ENCODE measurements around the gene PBLD.

Gene PBLD

GRCh38 chr10:68332259-68333057 lies at the start of gene PBLD:
TSS of gene PBLD (minus strand) at chr10:68332928. CDS start at chr10:68306844, 26,084 bp downstream.
- DNase-seq = peak; percentile 48

GRCh38 chr10:68371604-68372003 lies 38.9 kb upstream of the PBLD start:
- DNase-seq = no peak

- no peak for DNase-seq
Measured at GRCh38 chr10:68367121-68367520, 34.4 kb upstream of the PBLD start.

GRCh38 chr10:68366600-68366999 lies 33.9 kb upstream of the PBLD start:
- DNase-seq = no peak

GRCh38 chr10:68365611-68366010 lies 32.9 kb upstream of the PBLD start:
- no peak for DNase-seq

- DNase-seq = no peak
Measured at GRCh38 chr10:68364101-68364886, 31.6 kb upstream of the PBLD start.

GRCh38 chr10:68362590-68362989 lies 29.9 kb upstream of the PBLD start:
- DNase-seq = no peak

GRCh38 chr10:68359189-68359588 lies 26.5 kb upstream of the PBLD start:
- no peak for DNase-seq

- DNase-seq = no peak
Measured at GRCh38 chr10:68353537-68353936, 20.8 kb upstream of the PBLD start.

- DNase-seq = peak; percentile 40
Measured at GRCh38 chr10:68348265-68348741, 15.6 kb upstream of the PBLD start.

GRCh38 chr10:68346774-68347173 lies 14.0 kb upstream of the PBLD start:
- DNase-seq = no peak

- no peak for DNase-seq
Measured at GRCh38 chr10:68345621-68346020, 12.9 kb upstream of the PBLD start.

GRCh38 chr10:68342909-68343516 lies 10.3 kb upstream of the PBLD start:
- DNase-seq = no peak

GRCh38 chr10:68340358-68341080 lies 7.8 kb upstream of the PBLD start:
- DNase-seq = no peak

GRCh38 chr10:68336754-68337351 lies 4.1 kb upstream of the PBLD start:
- no peak for DNase-seq

- DNase-seq = no peak
Measured at GRCh38 chr10:68334672-68335467, 2.1 kb upstream of the PBLD start.

GRCh38 chr10:68333440-68334431 lies 1.0 kb upstream of the PBLD start:
- DNase-seq = no peak

GRCh38 chr10:68333058-68333395 lies 299 bp upstream of the PBLD start:
- DNase-seq = no peak

GRCh38 chr10:68331455-68332258 lies 1.1 kb downstream of the PBLD start, which contains the start of gene HNRNPH3:
TSS of gene HNRNPH3 (plus strand) at chr10:68332064. CDS start at chr10:68337222, 5,158 bp downstream.
- peak; percentile 99 for DNase-seq
